Stimulated activated CD8-positive, alpha-beta memory T cell treated with anti-CD3 and anti-CD28 coated beads, Interleukin-15, amount 100 ng/mL, for 1 hour (primary cell): ENCODE results near the gene ZNF837.
"Not testable (repeated sequence)": the region's sequence is repeated elsewhere in the genome, so short reads cannot be mapped to it uniquely, and the experiment has no call there.

Source experiments
- DNase-seq: peaks from one replicate; pipeline ENCODE4 v3.0.0-alpha.2; 2020; ENCODE audit warnings: low read depth

Gene ZNF837

GRCh38 chr19:58380662-58381459, at the start of gene ZNF837:
Gene ZNF837, minus strand, starts transcription at chr19:58381030. Its CDS starts 11,698 bp downstream, at chr19:58369332.
- peak; percentile 95 for DNase-seq

DNA sequence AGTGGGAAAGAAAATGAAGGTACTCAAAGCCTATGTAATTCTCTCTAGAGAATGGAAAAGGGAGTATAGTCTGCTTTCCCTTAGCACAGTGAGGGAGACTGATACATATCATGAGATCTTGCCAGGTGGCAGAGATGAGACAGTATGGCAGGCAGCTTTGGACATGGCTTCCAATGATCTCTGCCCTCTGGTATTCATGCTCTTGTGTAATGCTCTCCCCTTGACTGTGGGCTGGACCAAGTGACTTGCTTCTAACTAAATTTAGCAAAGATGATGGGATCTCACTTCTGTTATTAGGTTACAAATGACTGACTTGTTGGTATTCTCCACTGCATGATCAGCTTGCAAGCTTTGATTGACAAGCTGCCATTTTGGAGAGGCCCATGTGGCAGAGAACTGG, 48.9 kb upstream of the ZNF837 start:
- no peak for DNase-seq

- no peak for DNase-seq
These were observed 47.8 kb upstream of the ZNF837 start for GRCh38 chr19:58428617-58429016.

DNA sequence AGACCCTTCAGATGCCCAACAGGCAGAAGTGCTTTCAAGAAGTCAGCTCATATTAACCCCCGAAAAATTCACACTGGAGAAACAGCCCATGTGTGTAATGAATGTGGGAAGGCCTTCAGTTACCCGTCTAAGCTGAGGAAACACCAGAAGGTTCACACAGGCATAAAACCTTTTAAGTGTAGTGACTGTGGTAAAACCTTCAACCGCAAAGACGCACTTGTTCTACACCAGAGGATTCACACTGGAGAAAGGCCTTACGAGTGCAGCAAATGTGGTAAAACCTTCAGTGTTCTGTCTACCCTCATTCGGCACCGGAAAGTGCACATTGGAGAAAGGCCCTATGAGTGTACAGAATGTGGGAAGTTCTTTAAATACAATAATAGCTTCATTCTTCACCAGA, 36.2 kb upstream of the ZNF837 start:
- no peak for DNase-seq

DNA sequence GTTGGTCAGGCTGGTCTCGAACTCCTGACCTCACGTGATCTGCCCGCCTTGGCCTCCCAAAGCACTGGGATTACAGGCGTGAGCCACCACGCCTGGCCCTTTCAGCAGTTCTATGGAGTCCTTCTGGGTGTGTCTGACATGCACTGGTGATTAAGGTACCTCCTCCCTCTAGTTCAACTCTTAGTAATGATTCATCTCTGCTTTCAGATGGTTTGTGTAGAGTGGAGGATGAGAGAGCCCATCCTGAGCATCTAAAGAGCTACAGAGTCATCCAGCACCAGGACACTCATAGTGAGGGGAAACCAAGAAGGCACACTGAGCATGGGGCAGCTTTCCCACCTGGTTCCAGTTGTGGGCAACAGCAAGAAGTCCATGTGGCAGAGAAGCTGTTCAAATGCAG, 35.8 kb upstream of the ZNF837 start:
- DNase-seq = no peak

- no peak for DNase-seq
These were observed 28.4 kb upstream of the ZNF837 start for GRCh38 chr19:58409010-58409790.

DNA sequence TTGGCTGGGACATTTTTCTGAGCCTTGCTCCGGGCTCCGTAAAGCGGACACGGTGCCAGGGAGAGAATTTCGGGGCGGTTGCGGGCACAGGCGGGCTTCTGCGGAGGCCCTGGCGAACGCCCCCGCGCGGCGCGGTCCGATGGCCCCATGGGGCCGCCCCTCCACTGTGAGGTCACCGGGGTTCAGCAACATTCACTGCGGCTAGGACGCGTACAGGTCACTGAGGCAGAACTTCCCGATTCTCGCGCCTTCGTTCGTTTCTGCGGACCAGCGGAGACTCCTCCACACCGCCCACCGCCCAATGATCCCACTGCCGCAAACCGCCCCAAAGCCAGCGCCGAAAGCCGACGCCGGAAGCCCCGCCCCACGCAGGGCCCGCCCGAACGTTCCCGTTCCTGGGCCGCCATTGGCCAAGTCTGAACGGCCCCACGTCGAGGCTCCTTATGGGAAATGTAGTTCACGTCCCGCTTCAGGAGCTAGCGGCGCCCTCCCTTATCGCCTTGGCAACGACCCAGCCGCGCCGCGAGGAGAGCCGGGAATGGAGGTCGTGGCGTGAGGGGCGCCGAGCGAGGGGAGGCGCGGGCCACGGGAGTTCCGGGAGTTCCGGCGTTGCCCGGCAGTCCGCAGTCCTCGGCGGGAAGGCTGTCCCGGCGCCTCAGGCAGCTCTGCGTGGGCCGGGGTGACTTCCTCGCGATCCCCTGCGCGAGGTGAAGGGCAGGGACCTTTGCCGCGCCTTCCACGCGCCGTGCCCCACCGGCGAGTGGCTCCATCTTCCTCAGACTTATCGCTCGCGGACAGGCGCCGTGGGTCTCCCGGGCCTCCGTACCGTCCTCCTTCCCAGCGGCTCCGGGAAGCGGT, 27.6 kb upstream of the ZNF837 start, which contains the start of gene ZNF584:
TSS of gene ZNF584 (plus strand) at position 498 of the 858 bp plus-strand sequence. CDS start 499 bp downstream, outside the sequence.
- peak; percentile 82 for DNase-seq

GRCh38 chr19:58407658-58408151, 26.9 kb upstream of the ZNF837 start:
- no peak for DNase-seq

DNA sequence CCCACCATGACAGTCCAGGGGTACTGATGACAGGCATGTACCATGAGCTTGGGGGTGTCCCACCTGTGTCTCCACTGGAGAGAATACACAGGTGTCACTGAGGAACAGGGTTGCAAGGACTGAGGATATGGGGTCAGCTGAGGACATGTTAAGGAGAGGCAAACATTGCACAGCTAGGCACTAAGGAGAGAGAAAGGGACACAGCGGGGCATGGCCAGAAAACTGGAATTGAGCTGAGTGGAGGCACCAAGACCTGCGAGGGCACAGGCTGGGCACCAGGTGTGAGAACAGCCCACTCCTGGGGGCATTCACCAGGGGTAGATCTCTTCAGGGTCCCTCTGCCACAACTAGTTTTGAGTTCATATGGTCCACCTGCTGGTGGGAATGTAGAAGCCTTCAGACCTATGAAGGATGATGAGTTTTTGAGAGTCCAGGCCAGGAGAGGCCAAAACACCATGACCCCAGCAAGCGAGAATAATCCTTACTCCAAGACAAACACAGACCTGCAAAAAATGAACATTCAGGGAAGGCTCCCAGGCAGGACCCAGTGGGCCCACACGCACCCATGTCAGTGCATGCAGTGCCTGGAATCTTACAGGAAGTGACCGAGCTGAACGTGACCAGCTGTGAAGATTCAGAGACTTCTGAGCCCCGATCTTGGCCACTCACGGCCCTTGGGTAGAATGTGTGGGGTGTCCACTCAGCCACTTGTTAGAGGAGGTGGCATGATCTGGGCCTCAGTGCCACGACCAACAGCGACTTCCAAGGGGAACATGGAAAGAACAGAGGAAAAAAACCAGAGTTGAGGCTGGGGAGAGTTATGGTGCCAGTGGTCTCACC, 26.2 kb upstream of the ZNF837 start:
- no peak for DNase-seq

GRCh38 chr19:58403920-58404478, 23.2 kb upstream of the ZNF837 start:
- DNase-seq = not testable (repeated sequence)

- DNase-seq = no peak
These were observed 21.1 kb upstream of the ZNF837 start for GRCh38 chr19:58401840-58402421.

GRCh38 chr19:58400916-58401839, 20.3 kb upstream of the ZNF837 start:
- peak; percentile 99 for DNase-seq

DNA sequence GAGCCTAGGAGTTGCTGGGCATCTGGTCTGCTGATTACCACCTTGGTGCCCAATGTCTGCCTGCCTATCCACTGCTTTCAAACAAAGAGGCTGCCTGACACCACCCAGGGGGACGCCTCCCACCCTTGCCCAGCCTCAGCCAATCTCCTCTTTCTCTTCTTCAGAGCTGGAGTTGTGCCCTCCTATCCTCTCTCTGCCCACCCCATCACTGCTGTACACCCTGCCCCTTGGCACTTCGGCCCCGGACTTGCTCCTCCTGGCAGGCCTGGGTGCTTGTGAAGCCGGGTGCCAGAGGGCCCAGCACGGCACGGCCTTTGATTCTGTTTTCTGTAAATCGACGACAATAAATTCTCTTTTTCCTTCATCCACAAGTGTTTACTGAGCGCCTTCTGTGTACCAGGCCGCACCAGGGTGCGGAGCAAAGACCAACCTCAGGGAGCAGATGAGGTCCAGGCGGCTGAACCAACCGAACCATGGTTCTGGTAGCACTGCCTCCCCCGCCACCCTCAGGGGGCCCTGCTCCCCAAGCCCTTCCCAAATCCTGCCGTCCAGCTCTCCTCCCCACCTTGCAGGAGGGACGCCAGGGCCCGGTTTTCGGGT, 19.6 kb upstream of the ZNF837 start:
- no peak for DNase-seq

- no peak for DNase-seq
These were observed 19.1 kb upstream of the ZNF837 start for GRCh38 chr19:58399903-58400302.

- DNase-seq = no peak
These were observed 17.7 kb upstream of the ZNF837 start for GRCh38 chr19:58398545-58398944.

DNA sequence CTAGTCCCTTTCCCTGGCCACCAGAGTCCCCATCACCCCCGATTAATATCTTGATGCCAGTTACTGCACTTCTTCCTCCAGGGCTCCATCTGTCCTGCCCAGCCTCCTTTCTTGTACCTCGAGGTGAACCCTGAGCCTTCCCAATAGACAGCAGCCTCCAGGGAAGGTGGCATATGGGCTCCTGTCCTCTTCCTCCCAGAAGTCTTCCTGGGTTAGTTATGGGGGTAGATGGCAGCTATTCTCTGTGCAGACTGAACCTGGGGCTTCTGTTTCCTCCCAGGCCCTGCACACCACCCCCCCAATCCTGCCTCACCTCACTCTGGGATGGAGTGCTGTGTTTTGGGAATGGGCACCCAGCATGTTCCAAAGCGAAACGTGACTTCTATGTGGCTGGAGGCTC, 17.3 kb upstream of the ZNF837 start:
- DNase-seq = no peak

GRCh38 chr19:58397533-58398037, 16.8 kb upstream of the ZNF837 start:
- DNase-seq = no peak

DNA sequence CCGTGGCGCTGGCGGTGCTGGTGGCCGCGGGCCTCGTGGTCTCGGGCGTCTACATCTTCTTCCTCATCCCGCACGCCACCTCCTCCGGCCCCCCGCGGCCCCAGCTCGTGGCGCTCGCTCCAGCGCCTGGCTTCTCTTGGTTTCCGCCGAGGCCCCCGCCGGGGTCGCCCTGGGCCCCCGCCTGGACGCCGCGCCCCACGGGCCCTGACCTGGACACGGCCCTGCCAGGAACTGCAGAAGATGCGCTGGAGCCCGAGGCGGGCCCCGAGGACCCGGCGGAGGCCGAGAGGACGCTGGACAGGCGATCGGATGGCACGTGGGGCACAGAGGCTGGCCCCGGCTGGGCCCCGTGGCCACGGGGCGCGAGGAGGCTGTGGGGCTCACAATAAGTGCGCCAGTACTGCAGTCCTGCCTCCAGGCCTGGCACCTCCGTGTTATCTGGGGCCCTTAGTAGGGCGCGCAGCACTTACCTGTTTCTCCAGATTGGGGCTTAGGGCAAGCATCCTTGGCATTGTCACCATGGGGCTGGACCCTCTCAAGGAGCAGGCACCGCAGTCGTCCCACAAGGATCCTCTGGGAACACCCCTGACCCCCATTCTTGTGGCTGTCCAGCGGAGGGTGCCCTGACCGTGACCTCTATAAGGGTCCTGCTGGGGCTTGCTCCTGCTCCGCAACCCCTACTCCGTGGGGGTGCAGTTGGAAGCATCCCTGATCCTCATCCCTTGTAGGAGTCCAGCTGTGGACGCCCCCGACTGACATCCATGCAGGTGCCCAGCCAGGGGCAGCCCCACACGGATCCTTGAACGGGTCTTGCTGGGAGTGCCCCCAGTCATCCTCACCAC, 16.1 kb upstream of the ZNF837 start:
- no peak for DNase-seq
